Dendritic cell treated with granulocyte-macrophage colony-stimulating factor and Interleukin-4, amounts not matched to agents 40 ng/mL and 50 ng/mL, for 4 days (primary cell): Measurements from ENCODE around the gene HNRNPLL.
"Not testable (repeated sequence)": the region's sequence is repeated elsewhere in the genome, so short reads cannot be mapped to it uniquely, and the experiment has no call there.

ENCODE experiments used
- H3K27ac Mint-ChIP-seq: one replicate; pipeline ENCODE4 v1.8.0; 2022; ENCODE audit warnings: mild to moderate bottlenecking, mixed read lengths
- H3K27me3 Mint-ChIP-seq: one replicate; pipeline ENCODE4 v1.8.0; 2022; ENCODE audit warnings: mild to moderate bottlenecking, mixed read lengths
- H3K36me3 Mint-ChIP-seq: one replicate; pipeline ENCODE4 v1.8.0; 2022; ENCODE audit warnings: low read depth, mixed read lengths
- H3K4me1 Mint-ChIP-seq: one replicate; pipeline ENCODE4 v1.8.0; 2022; ENCODE audit warnings: low read depth, mixed read lengths
- H3K4me3 Mint-ChIP-seq: one replicate; pipeline ENCODE4 v1.8.0; 2022; ENCODE audit warnings: mild to moderate bottlenecking, moderate library complexity, mixed read lengths
- H3K9me3 Mint-ChIP-seq: one replicate; pipeline ENCODE4 v1.8.0; 2022; ENCODE audit warnings: mixed read lengths
- intact Hi-C: fragments of 100-400 bp; cut with micrococcal nuclease; formaldehyde crosslinking; loops from one replicate; pipeline ENCODE4 v1.15.0; 2022

Gene HNRNPLL

DNA sequence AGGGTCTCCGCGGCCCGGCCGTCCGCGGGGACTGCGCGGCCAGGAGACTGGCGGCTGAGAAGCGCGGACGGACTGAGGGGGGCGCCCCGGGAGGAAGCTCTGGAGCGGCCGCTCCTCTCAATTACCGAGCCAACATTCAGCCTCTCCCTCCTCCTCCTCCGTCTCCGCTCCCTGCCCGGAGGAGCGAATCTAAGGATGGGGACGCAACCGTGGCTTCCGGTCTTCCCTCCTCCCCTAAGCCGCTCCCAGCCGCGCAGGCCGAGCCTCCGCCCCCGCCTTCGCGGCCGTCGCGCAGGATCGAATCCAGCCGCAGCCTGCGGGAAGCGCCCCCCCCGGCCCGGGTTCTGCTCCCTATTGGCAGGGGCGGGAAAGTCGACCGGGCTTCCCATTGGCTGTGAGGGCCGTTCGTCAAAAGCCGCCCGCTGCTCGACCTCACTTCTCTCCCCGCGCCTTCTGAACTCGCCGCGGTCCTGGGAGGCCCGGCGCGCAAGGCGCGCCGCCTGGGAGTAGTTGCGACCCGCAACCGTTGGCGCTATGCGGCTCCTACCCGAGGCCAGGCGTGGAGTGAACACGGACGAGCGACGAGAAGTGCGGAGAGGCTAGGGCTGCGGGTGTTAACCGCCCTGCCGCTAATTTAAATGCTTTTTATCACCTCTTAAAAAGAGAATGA is at the start of gene HNRNPLL:
TSS of gene HNRNPLL (minus strand) at position 197 of the 670 bp plus-strand sequence. CDS start 302 bp downstream, outside the sequence.
- peaks cover 7% of the 10 kb centered on the region for H3K36me3 Mint-ChIP-seq
- intact Hi-C loops = loop anchor here (2.0 kb wide), 1 partner anchor 64 kb away; the partner anchor contains the start of gene GALM
- H3K27ac Mint-ChIP-seq = peak within 1 kb of the TSS; percentile 92
- H3K9me3 Mint-ChIP-seq = no peaks in the 10 kb centered on the region
- no peaks in the 10 kb centered on the region for H3K27me3 Mint-ChIP-seq
- peaks cover 52% of the 10 kb centered on the region for H3K4me1 Mint-ChIP-seq
- H3K4me3 Mint-ChIP-seq = peak within 1 kb of the TSS; percentile 85

DNA sequence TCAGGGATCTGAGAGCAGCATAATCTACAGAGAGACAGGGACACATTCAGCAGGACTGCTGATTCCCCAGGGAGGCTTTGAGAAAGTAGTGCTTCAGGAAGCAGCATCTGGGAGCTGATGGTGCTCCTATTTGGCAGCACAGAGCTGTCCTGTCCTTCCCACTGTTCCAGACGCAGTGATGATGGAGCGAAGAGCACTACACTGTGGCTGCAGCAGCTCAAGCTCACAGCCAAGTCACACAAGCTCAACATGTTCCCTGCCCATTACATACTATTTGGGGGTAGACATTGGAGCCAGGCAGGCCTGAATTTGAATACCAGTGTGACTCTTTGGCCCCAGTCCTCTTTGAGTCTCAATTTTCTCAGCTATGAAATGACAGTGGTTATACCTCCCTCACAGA is 48.0 kb upstream of the HNRNPLL start:
- Mint-ChIP-seq H3K27me3 (peaks cover 3% of the 10 kb centered on the region), H3K36me3 (no peaks in the 10 kb centered on the region), H3K9me3 (peaks cover 15% of the 10 kb centered on the region), H3K4me1 (peaks cover 51% of the 10 kb centered on the region), H3K4me3 (no peak overlapping the region), H3K27ac (no peak overlapping the region)
- intact Hi-C loops = loop anchor here (5.0 kb wide), 1 partner anchor 33 kb away; no protein-coding TSS in a partner anchor

DNA sequence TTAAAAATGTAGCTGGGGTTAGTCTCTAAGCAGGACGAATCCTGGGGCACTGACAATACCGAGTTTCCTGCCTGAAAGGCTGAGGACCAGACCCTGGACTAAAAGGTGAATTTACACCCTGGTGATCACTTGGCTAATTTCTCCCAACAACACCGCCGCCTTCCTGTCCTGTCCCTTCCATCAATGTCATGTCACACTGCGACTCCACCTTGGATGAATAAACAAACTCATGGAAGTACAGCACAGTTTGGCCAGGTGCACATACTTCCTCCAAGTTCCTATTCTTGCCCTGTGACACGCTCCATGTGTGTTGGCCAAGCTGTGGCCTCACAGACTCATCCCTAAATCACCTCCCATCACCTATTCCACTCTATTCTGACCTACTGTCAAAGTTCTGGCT is 47.3 kb upstream of the HNRNPLL start:
- Mint-ChIP-seq H3K9me3 (peaks cover 15% of the 10 kb centered on the region), H3K4me3 (no peak overlapping the region), H3K4me1 (peaks cover 44% of the 10 kb centered on the region), H3K27ac (no peak overlapping the region), H3K36me3 (no peaks in the 10 kb centered on the region), H3K27me3 (no peaks in the 10 kb centered on the region)
- intact Hi-C loops = loop anchor here (5.0 kb wide), 1 partner anchor 33 kb away; no protein-coding TSS in a partner anchor

DNA sequence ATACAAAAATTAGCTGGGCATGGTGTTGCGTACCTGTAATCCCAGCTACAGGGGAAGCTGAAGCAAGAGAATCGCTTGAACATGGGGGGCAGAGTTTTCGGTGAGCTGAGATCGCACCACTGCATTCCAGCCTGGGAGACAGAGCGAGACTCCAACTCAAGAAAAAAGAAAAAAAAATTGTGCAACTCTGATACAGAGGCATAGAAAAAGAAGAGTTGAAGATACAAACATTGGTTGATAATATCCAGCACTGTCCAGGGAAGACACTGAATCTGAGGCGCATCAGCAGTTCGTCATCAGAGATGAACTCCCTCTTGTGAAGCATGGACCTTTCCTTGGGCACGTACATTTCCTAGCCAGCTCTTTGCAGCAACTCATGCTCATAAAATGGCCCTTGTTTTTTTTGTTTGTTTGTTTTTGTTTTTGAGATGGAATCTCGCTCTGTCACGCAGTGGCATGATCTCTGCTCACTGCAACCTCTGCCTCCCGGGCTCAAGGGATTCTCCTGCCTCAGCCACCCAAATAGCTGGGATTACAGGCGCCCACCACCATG is 46.5 kb upstream of the HNRNPLL start:
- Mint-ChIP-seq H3K36me3 (no peaks in the 10 kb centered on the region), H3K9me3 (peaks cover 15% of the 10 kb centered on the region), H3K27ac (no peak overlapping the region), H3K27me3 (no peaks in the 10 kb centered on the region), H3K4me1 (peaks cover 36% of the 10 kb centered on the region), H3K4me3 (no peak overlapping the region)
- intact Hi-C loops = no loop called here

DNA sequence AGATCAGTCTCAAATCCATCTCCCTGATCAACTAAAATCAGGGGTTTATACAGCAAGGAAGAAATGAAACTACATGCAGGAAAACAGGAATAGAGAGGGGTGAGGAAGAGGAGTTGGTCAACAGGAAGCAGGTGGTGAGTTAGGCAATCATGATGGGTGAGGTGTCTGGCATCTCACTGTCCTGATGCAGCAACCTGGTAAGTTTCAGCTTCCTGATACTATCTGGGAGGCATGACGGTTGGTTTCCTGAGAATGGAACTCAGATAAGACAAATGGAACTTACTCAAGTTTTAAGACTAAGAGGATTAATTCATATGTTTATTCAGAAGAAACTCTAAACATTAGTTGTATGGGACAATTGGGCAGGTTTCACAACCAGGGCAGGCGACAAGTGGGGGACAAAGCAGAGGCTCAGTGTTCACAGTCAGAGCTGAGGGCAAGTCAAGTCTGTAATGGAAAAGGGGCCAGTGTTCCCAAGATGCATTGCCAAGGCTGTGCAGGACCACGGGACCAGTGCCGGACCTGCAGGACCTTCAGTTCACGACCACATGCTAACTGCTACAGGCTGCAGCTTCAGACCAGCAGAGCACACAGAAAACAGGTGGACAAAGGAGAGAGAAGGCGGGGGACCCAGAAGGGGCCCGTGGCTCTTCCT is 45.5 kb upstream of the HNRNPLL start:
- intact Hi-C loops = no loop called here
- Mint-ChIP-seq H3K4me1 (peaks cover 26% of the 10 kb centered on the region), H3K9me3 (peaks cover 15% of the 10 kb centered on the region), H3K36me3 (no peaks in the 10 kb centered on the region), H3K4me3 (no peak overlapping the region), H3K27ac (no peak overlapping the region), H3K27me3 (no peaks in the 10 kb centered on the region)

DNA sequence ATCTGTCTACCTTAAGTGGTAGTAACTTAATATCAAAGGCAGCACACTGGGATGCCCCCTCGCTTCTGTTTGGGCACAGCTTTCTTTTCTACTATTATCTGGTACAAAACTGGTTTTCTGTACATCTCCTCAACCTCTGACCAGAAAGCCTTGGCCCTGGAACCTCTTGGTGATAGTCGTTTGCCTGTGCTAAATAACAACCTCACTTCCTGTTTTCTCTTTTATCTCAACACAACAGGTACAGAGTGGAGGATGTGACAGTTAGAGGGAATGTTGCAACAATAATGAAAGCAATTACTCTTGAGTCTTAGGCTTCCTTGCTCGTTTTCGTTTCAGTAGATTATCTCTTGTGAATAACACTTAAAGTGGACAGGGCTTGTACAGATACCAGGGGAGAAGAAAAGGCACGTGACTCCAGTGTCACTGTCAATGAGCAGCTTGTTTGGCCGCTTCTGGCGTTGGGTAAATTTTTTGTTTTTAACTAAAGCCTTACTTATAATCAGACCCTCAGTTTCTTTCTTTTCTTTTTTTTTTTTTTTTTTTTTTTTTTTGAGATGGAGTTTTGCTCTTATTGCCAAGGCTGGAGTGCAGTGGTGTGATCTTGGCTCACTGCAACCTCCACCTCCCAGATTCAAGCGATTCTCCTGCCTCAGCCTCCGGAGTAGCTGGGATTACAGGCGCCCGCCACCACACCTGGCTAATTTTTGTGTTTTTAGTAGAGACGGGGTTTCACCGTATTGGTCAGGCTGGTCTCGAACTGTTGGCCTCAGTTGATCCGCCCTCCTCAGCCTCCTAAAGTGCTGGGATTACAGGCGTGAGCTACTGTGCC is 41.2 kb upstream of the HNRNPLL start:
- Mint-ChIP-seq H3K9me3 (peaks cover 14% of the 10 kb centered on the region), H3K4me1 (peaks cover 15% of the 10 kb centered on the region)
- H3K27ac Mint-ChIP-seq, H3K27me3 Mint-ChIP-seq, H3K36me3 Mint-ChIP-seq, intact Hi-C loops, H3K4me3 Mint-ChIP-seq: not testable (repeated sequence)

DNA sequence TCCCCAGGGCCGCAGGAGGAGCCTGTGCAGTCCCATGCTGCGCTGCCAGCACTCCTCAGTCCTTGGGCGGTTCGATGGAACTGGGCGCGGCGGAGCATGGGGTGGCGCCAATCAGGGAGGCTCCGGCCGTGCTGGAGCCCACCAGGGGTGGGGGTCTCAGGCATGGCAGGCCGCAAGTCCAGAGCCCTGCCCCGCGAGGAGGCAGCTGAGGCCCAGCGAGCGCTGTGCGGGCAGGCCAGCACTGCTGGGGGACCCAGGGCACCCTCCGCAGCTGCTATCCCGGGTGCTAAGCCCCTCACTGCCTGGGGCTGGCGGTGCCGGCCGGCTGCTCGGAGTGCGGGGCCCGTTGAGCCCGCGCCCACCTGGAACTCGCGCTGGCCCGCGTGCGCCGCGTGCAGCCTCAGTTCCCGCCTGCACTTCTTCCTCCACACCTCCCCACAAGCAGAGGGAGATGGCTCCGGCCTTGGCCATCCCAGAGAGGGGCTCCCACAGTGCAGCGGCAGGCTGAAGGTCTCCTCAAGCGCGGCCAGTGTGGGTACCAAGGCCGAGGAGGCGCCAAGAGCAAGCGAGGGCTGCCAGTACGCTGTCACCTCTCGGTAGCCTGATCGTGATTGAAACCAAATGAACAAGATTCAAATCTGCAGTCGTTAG is 40.4 kb upstream of the HNRNPLL start:
- Mint-ChIP-seq H3K27ac (no peak overlapping the region), H3K9me3 (peaks cover 6% of the 10 kb centered on the region), H3K4me1 (peaks cover 8% of the 10 kb centered on the region), H3K27me3 (peaks cover 6% of the 10 kb centered on the region), H3K36me3 (no peaks in the 10 kb centered on the region), H3K4me3 (no peak overlapping the region)
- intact Hi-C loops = no loop called here

DNA sequence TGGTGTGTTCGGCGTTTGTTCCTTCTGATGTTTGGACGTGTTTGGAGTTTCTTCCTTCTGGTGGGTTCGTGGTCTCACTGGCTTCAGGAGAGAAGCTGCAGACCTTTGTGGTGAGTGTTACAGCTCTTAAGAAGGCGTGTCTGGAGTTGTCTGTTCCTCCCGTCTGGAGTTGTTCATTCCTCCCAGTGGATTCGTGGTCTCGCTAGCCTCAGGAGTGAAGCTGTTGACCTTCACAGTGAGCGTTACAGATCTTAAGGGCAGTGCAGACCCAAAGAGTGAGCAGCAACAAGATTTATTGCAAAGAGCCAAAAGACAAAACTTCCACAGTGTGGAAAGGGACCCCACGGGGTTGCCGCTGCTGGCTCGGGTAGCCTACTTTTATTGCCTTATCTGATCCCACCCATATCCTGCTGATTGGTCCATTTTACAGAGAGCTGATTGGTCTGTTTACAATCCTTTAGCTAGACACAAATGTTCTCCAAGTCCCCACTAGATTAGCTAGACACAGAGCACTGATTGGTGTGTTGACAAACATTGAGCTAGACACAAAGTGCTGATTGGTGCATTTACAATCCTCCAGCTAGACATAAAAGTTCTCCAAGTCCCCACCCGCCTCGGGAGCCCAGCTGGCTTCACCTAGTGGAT is 39.8 kb upstream of the HNRNPLL start:
- peak overlapping the region; percentile 48 for H3K27ac Mint-ChIP-seq
- H3K36me3 Mint-ChIP-seq, H3K27me3 Mint-ChIP-seq, H3K9me3 Mint-ChIP-seq, H3K4me3 Mint-ChIP-seq, intact Hi-C loops, H3K4me1 Mint-ChIP-seq: not testable (repeated sequence)

DNA sequence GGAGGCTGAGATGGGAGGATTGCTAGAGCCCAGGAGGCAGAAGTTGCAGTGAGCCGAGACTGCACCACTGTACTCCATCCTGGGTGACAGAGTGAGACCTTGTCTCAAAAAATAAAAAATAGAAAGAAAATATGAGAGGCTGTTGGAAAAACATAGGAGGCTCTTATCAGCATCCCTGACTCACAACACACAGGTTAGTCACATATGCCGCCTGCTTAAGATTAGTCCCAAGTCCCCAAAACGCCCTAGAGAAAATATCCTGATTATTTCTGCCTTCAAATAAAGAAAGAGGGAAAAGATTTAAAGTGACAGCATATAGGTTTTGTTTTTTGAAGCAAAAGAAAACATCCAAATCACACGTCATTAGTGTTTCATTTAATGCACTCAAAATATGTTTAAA is 33.3 kb upstream of the HNRNPLL start:
- intact Hi-C loops = no loop called here
- Mint-ChIP-seq H3K4me3 (no peak overlapping the region), H3K27me3 (peaks cover 16% of the 10 kb centered on the region), H3K27ac (no peak overlapping the region), H3K9me3 (no peaks in the 10 kb centered on the region), H3K36me3 (no peaks in the 10 kb centered on the region), H3K4me1 (peaks cover 19% of the 10 kb centered on the region)

DNA sequence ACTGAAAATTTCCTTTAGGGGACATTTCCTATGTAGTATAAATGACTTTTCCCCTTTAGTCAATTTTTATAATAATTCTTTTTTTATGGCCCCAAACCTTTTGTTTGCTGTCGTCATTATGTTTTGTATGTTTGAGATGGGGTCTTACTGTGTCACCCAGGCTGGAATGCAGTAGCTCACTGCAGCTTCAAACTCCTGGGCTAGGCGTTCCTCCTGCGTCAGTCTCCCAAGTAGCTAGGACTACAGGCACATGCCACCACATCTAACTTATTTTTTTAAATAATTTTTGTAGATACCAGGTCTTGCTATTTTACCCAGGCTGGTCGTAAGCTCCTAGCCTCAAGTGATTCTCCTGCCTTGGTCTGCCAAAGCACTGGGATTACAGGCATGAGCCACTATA is 32.4 kb upstream of the HNRNPLL start:
- Mint-ChIP-seq H3K27me3 (peaks cover 20% of the 10 kb centered on the region), H3K27ac (no peak overlapping the region), H3K4me1 (peaks cover 19% of the 10 kb centered on the region), H3K9me3 (peaks cover 1% of the 10 kb centered on the region), H3K36me3 (no peaks in the 10 kb centered on the region), H3K4me3 (no peak overlapping the region)
- intact Hi-C loops = no loop called here

DNA sequence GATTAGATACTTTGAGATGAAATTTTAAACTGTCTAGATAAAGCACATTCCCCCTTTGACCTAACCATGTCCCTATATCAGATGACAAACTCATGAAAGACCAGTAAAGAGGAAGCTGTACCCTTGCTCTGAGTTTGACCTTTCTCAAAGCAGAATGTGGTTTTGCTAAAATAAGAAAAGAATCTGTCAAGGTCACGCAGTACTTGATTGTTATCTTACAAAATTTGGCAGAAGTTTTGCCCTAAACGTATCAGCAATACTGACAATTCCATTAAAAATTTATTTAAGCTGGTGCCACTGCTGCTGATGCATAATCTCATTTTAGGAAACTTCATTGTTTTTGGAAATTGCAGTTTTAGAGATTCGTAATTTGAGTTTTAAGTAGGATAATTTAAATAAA is 32.0 kb upstream of the HNRNPLL start:
- H3K4me1 Mint-ChIP-seq = peaks cover 19% of the 10 kb centered on the region
- peaks cover 6% of the 10 kb centered on the region for H3K9me3 Mint-ChIP-seq

DNA sequence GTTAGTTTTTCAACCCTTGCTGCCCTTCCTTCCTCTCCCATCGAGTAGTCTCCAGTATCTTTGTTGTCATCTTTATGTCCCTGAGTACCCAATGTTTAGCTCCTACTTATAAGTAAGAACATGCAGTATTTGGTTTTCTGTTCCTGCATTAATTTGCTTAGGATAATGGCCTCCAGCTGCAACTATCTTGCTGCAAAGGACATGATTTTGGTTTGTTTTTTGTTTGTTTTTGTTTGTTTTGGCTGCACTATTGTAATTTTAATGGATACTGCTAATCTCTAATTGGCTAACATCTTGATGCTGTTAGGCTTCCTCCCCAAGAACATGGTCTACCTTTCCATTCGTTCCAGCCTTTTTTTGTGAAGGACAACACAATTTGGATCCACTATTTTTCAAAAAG is 31.2 kb upstream of the HNRNPLL start:
- H3K9me3 Mint-ChIP-seq = peaks cover 8% of the 10 kb centered on the region
- no peak overlapping the region for H3K4me3 Mint-ChIP-seq
- peaks cover 23% of the 10 kb centered on the region for H3K27me3 Mint-ChIP-seq
- peaks cover 19% of the 10 kb centered on the region for H3K4me1 Mint-ChIP-seq
- intact Hi-C loops = no loop called here
- H3K36me3 Mint-ChIP-seq = no peaks in the 10 kb centered on the region
- H3K27ac Mint-ChIP-seq = no peak overlapping the region

More for the DNA sequence above, 32.0 kb upstream of the HNRNPLL start:
- intact Hi-C loops = no loop called here
- no peaks in the 10 kb centered on the region for H3K36me3 Mint-ChIP-seq
- H3K4me3 Mint-ChIP-seq = no peak overlapping the region
- H3K27ac Mint-ChIP-seq = no peak overlapping the region
- peaks cover 23% of the 10 kb centered on the region for H3K27me3 Mint-ChIP-seq

DNA sequence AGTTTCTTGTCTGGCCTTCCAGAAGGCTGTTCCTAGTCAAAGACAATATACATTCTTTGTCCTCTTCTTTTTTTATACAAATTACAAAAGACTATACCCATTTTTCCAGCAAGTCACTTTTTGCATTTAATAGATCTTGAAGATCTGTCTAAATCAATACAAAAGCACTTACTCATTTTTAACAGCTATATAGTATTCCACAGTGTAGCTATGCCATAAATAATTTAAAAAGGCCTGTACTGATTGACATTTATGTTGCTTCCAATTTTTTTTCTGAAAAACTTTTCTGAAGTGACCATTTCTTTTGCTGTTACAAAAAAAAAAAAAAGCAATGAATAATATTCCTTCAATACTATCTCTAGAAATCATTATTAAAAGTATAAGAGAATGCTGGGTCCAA is 30.3 kb upstream of the HNRNPLL start:
- no peaks in the 10 kb centered on the region for H3K36me3 Mint-ChIP-seq
- H3K4me3 Mint-ChIP-seq = no peak overlapping the region
- peaks cover 19% of the 10 kb centered on the region for H3K4me1 Mint-ChIP-seq
- H3K27ac Mint-ChIP-seq = no peak overlapping the region
- peaks cover 19% of the 10 kb centered on the region for H3K27me3 Mint-ChIP-seq
- H3K9me3 Mint-ChIP-seq = peaks cover 8% of the 10 kb centered on the region
- intact Hi-C loops = no loop called here
